Pons (tissue), 1 donor: Measurements from ENCODE around the gene TTI1.
"Not testable (repeated sequence)": the region's sequence is repeated elsewhere in the genome, so short reads cannot be mapped to it uniquely, and the experiment has no call there.

Experiments used
- DNase-seq: peaks from one replicate; pipeline ENCODE4 v3.0.0-alpha.2; 2016; ENCODE audit warnings: low spot score

TTI1 gene

DNA sequence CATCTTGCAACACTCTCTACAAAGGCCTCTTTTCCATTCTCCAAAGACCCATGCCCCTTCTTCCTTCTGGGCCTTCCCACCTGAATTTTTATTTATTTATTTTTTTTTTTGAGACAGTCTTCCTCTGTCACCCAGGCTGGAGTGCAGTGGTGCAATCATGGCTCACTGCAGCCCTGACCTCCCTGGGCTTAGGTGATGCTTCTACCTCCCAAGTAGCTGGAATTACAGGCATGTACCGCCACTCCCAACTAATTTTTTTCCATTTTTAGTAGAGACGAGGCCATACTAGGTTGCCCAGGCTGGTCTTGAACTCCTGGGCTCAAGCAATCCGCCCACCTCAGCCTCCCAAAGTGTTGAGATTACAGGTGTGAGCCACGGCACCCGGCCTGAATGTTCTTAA lies 23.8 kb downstream of the TTI1 start:
- DNase-seq, result not testable (repeated sequence)

DNA sequence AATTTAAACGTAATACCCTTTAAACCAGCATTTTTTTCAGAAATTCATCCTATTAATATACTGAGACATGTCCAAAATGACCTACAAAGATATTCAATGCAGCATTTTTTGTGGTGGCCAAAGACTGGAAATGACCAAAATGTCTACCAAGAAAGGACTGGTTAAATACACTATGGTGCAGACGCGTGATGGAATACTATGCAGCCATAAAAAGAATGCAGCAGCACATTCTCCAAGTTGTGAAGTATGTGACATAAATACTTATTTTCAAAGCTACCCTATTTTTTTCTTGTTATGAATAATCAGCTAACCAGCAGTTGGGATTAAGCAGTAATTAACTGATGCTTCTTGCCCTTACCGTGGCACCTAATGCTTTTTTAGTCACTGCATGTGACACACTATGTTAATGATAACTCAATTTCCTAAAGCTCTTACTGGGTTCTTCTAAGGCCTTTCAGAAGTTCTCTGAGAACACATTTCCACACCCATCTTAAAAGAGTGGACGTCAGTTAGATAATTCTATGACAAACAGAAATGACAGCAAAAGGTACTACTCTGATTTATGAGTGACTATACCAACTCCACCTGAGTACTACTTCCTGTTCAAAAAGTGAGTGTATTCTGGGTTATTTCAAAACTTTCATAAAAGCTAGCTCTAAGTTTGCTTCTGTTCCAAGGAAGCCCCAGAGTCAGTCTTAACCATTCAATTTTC lies 24.9 kb downstream of the TTI1 start:
- DNase-seq, result no peak

DNA sequence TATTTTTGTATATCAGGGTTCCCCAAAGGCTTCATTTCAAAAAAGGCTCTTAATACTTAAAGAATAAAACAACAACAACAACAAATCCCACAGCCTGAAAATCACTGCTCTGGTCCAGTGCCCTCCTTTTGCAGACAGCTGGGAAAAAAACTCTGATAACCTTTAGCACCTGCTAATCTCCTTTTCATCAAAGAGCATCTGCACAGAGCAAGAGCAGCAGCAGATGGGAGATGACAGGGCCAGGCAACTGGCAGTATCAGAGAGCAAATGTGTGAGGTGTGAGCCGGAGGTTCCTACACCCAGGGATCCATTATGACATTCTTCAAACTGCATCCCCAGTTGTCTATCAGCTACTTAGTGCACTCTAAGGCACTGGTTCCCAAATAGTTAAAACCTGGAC lies 25.7 kb downstream of the TTI1 start:
- DNase-seq, result no peak

DNA sequence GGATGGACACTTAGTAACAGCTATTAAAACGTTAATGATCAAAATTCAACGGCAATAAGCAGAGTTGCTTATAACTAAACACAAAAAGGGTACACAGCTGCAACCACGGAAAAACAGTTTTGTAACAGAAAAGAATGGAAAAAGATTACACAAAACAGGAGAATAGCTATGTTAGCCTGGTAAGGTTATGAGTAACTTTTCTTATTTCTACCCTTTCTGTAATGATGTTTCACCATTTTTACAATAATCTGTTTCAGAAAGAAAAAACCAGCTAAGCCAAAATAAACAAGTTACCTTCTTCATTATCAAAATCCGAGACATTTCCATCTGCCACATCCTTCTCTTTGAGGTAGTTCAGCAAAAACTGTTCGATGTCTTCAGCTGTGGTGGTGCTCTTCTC lies 27.4 kb downstream of the TTI1 start:
- no peak for DNase-seq

DNA sequence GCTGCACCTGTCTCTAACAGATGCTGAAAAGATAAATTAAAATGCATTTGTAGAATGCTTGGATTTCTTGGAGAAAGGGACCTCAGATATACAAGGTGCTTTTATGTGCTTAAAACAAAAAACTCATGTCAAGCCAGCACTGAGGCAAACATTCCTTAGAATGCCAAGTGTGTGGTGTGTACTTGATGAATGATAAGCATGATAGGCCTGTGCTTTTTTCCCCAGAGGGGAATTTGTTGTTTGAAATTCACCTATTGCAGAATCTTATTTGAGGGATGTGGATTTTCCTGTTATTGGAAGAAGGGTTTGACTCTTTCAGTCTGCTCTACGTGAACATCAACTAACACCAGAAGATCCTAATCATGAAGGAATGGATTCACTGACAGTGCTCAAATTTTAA lies 28.8 kb downstream of the TTI1 start:
- no peak for DNase-seq

DNA sequence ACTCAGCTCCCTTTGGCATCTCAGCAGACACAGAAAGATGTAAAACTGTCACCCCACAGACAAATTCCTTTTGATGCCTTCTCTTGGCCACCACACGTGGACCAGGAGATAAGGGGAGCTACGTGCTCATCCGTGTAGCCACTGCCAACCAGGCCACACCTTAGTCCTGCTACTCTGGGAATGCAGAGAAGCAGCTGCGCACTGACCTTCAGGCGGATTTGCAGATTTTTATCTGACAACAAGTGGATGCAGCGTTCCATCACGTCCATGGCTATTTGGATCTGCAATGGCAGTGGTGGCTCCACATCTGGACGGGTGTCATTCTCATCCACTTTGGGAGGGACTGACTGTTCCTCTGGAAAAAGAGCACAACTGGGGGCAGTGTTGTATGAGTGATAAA lies 30.8 kb downstream of the TTI1 start:
- DNase-seq, result no peak

DNA sequence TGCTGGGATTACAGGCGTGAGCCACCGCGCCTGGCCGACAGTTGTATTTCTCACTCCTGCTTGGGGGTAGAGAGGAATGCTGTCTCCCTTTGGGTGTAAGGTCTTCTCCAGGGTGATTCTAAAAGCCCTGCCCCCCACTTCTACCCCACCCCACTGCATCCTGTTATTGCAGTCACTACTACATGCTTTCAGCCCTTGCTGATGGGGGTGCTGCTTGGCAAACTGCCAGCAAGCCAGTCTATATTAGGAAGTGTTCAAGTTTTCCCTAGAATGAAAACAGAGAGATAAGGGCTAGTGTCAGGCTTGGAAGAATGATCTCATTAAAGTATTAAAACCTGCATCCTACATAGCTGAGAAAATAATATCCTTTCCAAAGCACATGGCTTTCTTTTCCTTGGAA lies 31.3 kb downstream of the TTI1 start:
- DNase-seq, result no peak

DNA sequence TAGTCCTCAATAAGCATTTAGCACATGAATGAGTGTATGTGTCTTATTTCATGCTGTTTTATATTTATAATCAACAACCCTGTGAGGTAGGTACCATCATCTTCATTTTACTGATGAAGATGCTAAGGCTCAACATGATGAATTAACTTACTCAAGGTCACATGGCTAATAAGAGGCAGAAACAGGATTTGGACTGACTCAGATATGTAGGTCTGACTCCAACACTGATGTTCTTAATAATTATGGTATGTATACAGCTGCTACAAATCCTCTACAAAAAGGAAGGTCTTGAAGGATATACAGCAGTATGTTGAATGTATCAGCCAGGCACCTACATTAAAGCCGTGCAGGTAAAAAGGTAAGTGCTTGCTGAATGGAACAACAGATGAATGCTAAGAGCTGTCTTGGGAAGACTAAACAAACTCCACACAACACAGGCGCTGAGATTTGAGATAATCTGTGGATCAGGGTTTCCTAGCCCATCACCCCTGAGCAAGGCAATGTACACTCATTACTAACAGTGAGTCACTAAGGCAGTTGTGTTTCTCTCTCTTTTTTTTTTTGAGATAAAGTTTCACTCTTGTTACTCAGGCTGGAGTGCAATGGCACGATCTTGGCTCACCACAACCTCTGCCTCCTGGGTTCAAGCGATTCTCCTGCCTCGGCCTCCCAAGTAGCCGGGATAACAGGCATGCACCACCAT lies 31.9 kb downstream of the TTI1 start:
- no peak for DNase-seq

DNA sequence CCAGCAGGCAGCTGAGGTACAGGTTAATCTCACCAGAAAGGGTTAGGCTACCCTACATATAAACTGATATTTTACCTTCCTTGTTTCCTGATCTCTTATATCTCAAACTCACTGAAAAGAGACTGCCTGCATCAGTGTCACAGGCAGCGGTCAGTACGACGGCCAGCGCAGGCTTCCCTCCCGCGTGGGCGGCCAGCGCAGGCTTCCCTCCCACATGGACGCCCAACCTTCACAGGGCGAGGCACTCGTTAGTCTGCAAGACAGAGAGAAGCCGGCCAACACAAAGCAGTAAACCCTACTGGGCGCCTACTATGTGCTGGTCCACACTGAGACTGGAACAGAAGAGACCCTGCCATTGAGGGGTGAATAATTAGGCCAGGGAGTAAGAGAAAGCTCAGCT lies 33.0 kb downstream of the TTI1 start:
- DNase-seq, result no peak

DNA sequence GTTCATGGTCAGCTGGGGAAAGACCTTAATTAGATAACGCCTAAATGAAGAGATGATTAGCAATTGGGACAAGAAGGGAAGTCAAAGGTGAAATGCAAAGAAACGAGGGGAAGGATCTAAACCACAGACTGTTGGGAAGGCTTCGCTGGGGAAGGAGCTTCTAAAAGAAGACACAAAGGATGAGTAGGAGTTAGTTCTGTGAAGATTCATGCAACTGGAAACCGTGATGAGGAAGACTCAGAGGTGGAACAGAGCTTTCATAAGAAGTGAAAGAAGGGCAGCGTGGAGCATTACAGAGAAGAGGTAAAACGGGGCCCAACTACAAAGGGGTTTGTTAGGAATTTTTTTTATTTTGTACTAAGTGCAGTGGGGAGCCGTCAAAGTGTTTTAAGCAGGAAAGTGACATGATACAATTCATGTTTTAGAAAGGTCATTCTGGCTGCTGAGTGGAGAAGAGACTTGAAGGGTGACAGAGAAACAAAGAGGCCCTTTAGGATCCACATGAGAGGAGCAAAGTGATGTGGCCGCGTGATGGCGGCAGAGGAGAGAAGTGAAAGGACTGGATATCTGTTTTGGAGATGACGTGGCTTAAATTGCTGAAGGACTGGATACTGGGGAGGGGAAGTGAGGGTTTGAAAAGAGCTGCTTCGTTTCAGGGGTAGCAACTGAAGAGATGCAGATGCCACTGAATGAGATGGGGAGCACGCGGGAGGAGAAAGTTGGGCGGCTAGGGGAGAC lies 33.6 kb downstream of the TTI1 start:
- peak; percentile 95 for DNase-seq

DNA sequence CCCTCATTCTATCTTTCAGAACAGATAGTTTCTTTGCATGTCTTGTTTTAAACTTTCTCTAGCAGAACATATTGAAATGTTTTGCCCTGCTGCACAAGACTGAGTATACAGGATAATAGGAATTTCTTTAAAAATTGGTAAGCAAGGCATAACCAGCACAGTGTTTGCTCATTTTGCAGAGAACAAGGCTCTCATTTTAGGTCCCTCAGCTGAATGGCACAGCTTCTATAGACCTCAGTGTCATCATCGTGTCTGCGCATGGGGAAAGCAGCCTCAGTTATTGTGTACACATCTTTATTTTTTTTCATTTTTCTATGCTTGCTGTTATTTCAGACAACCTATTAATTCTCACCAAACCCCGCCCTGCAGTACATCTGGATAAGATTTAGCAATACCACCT lies 35.7 kb downstream of the TTI1 start:
- peak; percentile 67 for DNase-seq

DNA sequence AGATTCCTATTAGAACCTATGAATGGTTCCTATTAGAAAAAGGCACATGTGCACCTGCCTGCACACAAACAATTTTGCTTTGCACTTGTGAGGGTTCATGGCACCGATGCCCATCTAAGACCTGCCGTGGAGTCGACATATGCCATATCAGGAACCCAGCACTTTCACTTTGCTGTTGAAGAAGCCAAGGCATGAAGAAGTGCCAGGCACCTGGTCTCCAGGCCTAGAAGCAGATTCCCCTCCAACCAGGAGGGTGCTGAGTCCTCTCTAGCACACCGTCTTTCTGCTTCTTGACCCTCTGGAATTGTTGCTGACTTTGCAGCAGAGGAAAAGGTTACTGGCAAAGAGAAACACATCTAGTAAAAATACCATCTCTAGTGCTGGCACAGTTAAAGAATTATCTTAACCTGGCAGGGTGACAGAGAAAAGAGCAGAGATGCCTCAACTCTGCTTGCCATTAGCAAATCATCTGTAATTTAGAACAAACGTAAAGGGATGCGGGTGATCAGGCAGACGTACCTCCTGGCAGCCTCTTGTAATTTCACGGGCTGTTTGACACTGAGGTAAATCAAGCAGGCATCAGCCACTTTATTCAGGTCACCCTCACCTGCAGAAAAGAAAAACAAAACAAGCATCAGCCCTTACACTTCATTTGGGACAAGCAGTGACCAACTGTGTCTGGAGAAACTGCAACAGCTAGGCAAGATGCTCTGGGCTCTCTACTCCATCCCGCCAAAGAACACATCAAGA lies 37.2 kb downstream of the TTI1 start:
- DNase-seq, result no peak

DNA sequence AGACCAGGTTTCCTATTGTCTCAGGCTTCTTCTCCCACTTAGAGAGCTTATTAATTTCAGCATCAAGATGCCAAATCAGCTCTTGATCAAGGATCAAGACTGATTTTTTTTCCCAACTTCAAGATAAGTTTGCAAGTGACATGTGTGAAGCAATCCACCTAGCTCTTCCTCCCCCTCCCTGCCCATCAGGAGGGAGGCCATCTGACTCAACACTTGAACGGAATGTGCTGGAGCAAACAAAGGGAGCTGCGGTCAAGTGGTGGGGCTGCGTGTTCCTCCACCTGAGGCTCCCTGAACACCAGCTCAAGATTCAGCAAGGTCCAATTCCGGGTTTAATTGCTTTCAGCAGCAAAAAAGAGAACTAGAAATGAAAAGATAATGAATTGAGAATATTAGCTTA lies 38.7 kb downstream of the TTI1 start:
- no peak for DNase-seq

DNA sequence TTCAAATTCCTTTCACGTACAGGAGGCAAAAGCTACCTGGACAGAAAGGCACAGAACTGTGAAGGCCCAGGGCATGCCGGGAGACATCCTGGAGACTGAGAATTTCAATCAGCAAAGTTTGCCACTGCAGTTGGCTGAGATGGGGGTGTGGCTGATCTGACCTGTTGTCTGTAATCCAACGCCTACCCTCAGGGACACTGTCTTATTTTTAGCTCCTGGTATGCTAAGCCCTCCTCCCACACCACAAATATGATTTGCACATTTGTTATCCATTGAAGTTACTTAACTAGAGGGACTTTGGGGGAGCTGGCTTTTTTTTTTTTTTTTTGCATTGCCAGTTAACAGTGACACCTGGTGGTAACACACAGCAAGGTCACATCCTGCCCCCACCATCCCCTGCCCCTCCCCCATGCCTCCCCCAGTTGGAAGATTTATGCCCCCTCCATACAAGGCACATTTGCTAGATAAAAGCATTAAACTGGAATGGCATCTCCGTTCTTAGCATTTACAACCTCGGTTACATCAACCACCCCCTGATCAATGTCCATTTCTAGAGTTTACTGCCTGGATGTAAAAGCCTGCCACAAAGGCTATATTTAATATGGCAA lies 40.4 kb downstream of the TTI1 start:
- no peak for DNase-seq

DNA sequence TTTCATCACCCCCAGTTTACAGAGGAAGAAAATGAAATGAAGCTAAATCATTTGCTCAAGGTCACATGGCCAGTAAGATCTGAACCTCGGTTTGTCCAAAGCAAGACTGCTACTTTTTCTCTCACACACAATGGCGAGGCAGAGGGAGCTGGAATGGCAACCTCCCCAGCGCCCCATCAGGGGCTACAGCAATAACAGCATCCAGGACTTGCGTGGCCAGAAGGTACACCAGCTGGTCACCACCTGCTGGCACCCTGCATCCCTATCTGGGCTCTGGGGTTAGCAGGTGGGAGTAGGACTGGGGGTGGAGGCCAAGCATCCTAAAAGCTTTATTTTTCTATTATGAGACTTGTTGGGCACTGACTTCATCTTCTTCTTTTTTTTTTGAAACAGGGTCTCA lies 41.3 kb downstream of the TTI1 start:
- no peak for DNase-seq

DNA sequence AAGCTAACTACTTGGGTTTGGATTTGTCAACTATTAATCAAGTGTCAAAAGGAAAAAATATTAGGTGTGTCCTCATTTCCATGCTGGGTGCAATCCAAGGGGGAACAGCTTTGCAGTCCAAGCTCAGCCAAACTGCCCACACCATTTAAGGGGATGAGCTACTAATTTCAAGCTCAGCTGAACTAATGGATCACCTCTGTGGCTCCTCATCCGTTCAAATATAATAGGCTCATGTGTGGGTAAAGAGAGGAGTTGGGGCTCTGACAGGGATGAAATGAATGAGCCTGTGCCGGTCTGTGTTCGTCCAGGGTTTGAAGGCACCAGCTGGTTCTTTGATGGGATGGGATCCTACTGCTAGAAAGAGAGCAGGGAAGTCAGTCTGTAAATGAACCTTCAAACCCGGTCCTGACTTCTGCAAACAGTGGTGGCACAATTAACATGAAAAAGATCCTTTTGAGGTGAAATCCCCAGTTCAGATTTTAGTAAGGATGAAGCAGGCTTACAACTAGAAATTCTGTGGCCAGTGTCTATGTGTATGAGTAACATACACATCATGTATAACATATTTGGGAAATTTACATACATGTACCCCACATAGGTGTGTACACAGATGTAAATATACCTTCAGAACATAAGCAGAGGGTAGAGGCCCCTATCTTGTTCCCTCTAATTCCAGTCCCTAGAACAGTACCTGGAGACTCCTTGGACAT lies 41.9 kb downstream of the TTI1 start:
- no peak for DNase-seq

DNA sequence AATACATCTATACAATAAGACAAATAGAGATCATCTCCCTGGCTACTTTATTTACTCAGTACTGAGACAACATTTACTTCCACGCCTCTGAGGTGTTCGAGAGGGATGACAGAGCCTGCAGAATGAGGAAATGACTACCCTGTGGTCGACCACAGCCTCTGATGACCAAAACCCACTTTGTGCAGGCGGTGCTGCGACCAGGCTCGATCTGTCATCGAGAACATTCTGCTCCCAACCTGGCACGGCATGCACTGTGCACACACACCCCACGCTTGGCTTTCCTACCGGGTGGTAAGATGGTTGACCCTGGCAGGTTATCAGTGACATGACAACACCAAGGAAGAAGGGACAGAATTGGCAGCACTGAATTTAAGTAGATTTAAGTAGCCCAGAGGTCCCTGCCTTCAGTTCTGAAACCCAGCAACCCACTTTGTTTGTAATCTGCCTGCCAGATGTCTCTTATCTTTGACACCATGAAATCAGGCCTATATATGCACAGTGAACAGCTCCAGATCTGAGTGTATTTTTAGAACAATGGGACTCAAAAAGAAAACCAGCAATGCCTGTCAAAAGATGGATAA lies 42.6 kb downstream of the TTI1 start:
- peak; percentile 27 for DNase-seq

DNA sequence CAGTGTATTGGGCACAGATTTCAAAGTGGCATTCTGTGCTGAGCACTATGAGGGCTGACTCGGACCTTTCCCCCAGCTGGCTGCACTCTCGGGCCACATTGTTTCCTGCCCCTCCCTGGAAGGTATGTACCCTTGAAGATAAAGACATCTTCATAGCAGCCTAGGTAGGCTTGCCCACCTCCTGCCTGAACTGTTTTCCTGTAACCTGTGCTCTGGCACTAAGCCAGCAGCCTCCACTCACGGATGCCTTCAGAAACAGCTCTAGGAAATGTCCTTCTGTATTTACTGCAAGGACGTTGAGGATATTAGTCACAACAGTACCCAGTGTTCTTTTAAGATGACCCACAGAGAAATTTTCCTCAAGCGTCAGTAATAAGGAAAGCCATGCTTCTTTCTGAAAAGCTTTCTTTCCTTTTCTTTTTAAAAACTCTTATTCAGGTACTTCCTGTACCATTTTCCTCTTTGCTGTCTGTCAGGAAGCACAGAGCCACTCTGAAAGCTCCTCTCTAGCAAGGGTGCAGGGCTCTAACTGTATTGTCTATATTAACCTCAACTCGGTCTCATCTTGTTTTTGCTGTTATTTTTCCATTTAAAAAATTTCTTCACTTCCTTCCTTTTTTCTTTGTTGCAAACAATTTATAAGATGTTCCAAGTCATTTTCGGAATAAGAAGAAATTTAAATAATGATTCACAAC lies 43.5 kb downstream of the TTI1 start:
- no peak for DNase-seq

DNA sequence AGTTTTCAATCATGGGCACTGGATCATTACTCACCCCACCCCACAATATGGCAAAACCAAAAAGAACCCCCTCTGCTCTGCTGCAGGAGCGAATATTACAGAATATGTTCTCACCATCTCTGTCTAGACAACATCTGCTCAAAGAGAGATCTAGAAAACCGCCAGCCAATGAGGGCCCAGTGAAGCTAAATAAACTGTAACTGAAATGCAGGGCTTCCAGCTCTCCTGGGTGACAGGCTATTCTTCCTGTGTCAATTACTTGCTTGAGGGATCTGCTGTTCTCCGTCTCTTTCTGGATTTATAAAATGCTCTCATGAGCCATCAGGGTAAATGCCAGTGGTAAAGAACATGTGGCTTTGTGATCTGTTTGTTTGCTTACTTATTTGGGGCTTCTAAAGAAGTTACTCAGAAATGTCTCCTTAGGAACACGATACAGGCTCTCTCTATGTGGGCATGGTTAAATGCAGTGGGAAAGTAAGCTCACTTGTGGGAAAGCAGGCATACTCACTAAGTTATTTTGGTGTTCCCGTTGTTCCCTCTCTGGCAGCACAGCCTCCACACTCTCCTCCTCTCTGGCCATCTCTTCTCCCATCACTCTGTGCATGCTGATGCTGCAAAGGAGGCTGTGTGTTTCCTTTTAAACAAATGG lies 44.8 kb downstream of the TTI1 start:
- no peak for DNase-seq
